Activated CD8-positive, alpha-beta T cell treated with anti-CD3 and anti-CD28 coated beads for 36 hours (primary cell): ENCODE measurements around the gene ZHX3. TPM values are rescaled to one million over a fixed set of nuclear protein-coding genes. Genes with fewer than 3 reads are reported as not detected.

Experiments
- ATAC-seq: fragments of 200-7000 bp; cut with Tn5 transposase; one replicate; pipeline ENCODE4 v1.10.0; 2021; ENCODE audit warnings: mild to moderate bottlenecking, moderate library complexity
- CTCF ChIA-PET: fragments of 350-600 bp; sonication (Branson Sonifier 250); formaldehyde crosslinking; loops from one replicate; lab custom pipeline; 2021; ENCODE audit warnings: antibody characterized with exemption; lab: Charles Lee
- POLR2A ChIA-PET: fragments of 350-600 bp; sonication (Branson Sonifier 250); formaldehyde crosslinking; loops from one replicate; lab custom pipeline; 2021; ENCODE audit warnings: antibody characterized with exemption; lab: Charles Lee
- DNase-seq: peaks from one replicate; pipeline ENCODE4 v3.0.0-alpha.2; 2020
- H3K27ac Mint-ChIP-seq: one replicate; pipeline ENCODE4 v1.8.0; 2021; ENCODE audit warnings: mild to moderate bottlenecking, mixed read lengths
- H3K27me3 Mint-ChIP-seq: one replicate; pipeline ENCODE4 v1.8.0; 2021; ENCODE audit warnings: mixed read lengths
- H3K36me3 Mint-ChIP-seq: one replicate; pipeline ENCODE4 v1.8.0; 2021; ENCODE audit warnings: low read depth, mixed read lengths
- H3K4me1 Mint-ChIP-seq: one replicate; pipeline ENCODE4 v1.8.0; 2021; ENCODE audit warnings: low read depth, mixed read lengths
- H3K4me3 Mint-ChIP-seq: one replicate; pipeline ENCODE4 v1.8.0; 2021; ENCODE audit warnings: mild to moderate bottlenecking, moderate library complexity, mixed read lengths
- H3K9me3 Mint-ChIP-seq: one replicate; pipeline ENCODE4 v1.8.0; 2021; ENCODE audit warnings: mixed read lengths
- intact Hi-C: fragments of 100-400 bp; cut with micrococcal nuclease; formaldehyde crosslinking; loops from one replicate; pipeline ENCODE4 v1.10.0; 2022
- total RNA-seq, 2 experiments: library from RNA; stranded (reverse); gene quantifications; one replicate each; pipeline ENCODE4 v1.2.3, GENCODE V29; 2021
- TF ChIP-seq, protein P1 (sequence below): fragments of 200-600 bp; IDR thresholded peaks from one replicate; pipeline ENCODE4 v1.8.0; 2022; ENCODE audit warnings: antibody characterized with exemption, mild to moderate bottlenecking

ZHX3 gene
- total RNA-seq, 2 experiments from 2014 or later = 14.1 to 14.2 TPM

DNA sequence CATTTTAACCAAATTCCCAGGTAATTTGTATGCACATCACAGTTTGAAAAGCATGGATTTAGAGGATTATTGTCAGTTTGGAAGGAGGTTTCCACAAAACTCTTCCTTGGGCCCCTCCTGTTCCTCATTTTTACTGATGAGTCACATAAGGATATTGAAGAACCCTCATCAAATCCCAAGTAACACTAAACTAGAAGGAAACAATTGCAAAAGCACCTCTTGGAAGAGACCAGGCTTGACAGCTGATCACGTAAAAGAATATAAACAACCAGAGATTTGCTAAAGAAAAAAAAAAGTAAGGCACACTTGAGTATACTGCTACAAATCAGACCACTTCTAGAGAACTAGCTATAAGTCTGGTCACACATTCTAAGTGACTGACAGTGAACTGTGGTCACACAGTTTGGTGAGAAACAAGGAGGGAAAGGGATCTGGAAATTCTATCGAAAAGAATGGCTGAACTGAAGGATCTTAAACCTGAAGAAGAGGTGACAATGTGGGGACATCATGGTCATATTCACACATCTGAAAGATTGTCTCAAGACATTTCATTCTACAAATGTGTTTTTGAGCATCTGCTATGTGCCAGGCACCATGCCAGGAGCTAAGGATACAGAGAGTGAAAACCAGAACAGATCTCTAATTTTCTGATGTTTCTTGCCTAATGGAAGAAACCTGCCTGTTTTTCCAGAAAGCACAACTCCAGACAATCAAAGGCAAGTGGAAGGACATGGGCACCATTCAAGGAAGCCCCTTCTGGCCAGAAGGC, 24.1 kb downstream of the ZHX3 start:
- Mint-ChIP-seq H3K27me3 (no peaks in the 10 kb centered on the region), H3K9me3 (no peaks in the 10 kb centered on the region), H3K36me3 (no peaks in the 10 kb centered on the region), H3K27ac (no peak overlapping the region), H3K4me3 (no peak overlapping the region), H3K4me1 (peaks cover 6% of the 10 kb centered on the region)
- intact Hi-C loops = no loop called here
- CTCF ChIA-PET = interaction anchor here (0.9 to 1.6 kb wide), 4 partner anchors 43 to 47 kb away, joined by 3 to 4 read pairs (median 3); partner anchors contain the start of gene LPIN3
- POLR2A ChIA-PET = interaction anchor here (0.6 to 1.3 kb wide), 2 partner anchors 10 to 13 kb away, joined by 3 read pairs; no protein-coding TSS in a partner anchor
- ATAC-seq (no peak), DNase-seq (no peak)
- TF ChIP-seq, protein P1, sequence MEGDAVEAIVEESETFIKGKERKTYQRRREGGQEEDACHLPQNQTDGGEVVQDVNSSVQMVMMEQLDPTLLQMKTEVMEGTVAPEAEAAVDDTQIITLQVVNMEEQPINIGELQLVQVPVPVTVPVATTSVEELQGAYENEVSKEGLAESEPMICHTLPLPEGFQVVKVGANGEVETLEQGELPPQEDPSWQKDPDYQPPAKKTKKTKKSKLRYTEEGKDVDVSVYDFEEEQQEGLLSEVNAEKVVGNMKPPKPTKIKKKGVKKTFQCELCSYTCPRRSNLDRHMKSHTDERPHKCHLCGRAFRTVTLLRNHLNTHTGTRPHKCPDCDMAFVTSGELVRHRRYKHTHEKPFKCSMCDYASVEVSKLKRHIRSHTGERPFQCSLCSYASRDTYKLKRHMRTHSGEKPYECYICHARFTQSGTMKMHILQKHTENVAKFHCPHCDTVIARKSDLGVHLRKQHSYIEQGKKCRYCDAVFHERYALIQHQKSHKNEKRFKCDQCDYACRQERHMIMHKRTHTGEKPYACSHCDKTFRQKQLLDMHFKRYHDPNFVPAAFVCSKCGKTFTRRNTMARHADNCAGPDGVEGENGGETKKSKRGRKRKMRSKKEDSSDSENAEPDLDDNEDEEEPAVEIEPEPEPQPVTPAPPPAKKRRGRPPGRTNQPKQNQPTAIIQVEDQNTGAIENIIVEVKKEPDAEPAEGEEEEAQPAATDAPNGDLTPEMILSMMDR = no peak

DNA sequence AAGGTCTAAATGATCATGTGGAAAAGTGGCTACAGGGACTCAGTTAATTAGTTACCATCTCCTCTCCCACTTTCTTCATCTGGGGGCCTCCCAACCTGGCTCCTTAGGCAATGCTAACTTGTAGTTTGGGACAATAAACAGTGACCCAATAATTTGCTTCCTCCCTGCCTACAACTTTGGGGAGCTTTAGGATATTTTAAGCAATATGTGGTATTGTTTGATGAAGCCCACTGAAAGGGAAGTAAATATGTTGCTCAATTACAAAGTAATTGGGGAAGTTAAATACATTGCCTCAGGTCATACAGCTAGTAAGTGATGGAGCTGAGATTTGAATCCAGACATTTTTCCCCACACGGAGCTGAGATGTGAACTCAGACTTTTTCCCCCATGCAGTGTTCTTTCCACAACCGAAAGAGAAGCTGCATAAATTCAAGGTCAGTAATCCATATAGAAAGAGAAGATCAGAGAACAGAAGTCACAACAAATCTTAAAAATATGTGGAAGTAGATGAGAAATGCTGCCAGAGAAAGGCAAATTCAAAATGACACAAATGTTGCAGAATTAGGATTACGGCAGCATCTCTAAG, 26.6 kb downstream of the ZHX3 start:
- H3K9me3 Mint-ChIP-seq = peaks cover 11% of the 10 kb centered on the region
- ATAC-seq = no peak
- peaks cover 14% of the 10 kb centered on the region for H3K36me3 Mint-ChIP-seq
- POLR2A ChIA-PET = no interaction called here
- no peak overlapping the region for H3K27ac Mint-ChIP-seq
- intact Hi-C loops = no loop called here
- no peaks in the 10 kb centered on the region for H3K27me3 Mint-ChIP-seq
- CTCF ChIA-PET = interaction anchor here (1.0 kb wide), 1 partner anchor 10 kb away, joined by 3 read pairs; no protein-coding TSS in a partner anchor
- TF ChIP-seq, protein P1 = no peak
- H3K4me1 Mint-ChIP-seq = no peaks in the 10 kb centered on the region
- H3K4me3 Mint-ChIP-seq = no peak overlapping the region
- no peak for DNase-seq

DNA sequence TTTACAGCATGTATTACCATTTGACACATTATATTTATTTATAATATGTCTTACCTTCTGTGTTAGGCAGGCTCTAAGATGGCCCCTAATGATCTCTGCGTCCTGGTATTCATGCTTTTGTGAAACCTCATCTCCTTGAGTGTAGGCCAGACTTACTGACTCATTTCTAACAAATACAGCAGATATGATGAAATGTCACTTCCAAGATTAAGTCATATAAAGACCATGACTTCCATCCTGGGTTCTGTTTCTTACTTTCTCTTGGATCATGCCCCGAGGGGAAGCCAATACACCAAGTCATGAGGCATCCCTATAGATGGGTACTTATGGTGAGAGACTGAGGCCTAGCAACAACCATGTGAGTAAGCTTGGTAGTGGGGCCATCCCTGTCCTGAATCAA, 30.2 kb downstream of the ZHX3 start:
- intact Hi-C loops = no loop called here
- no peak overlapping the region for H3K4me3 Mint-ChIP-seq

GRCh38 chr20:41286240-41286851, 31.2 kb downstream of the ZHX3 start:
- Mint-ChIP-seq H3K27ac (no peak overlapping the region), H3K27me3 (no peaks in the 10 kb centered on the region), H3K4me1 (no peaks in the 10 kb centered on the region), H3K9me3 (peaks cover 11% of the 10 kb centered on the region), H3K36me3 (peaks cover 14% of the 10 kb centered on the region), H3K4me3 (no peak overlapping the region)
- POLR2A ChIA-PET = no interaction called here
- intact Hi-C loops = no loop called here
- ATAC-seq = no peak
- TF ChIP-seq, protein P1 = no peak
- no peak for DNase-seq
- CTCF ChIA-PET = no interaction called here

More for the DNA sequence above, 30.2 kb downstream of the ZHX3 start:
- no peak overlapping the region for H3K27ac Mint-ChIP-seq
- no peaks in the 10 kb centered on the region for H3K27me3 Mint-ChIP-seq
- ChIA-PET POLR2A (no interaction called here), CTCF (no interaction called here)
- DNase-seq (no peak), ATAC-seq (no peak)
- H3K36me3 Mint-ChIP-seq = peaks cover 14% of the 10 kb centered on the region
- peaks cover 11% of the 10 kb centered on the region for H3K9me3 Mint-ChIP-seq
- TF ChIP-seq, protein P1 = no peak
- no peaks in the 10 kb centered on the region for H3K4me1 Mint-ChIP-seq
